GM21825 (cell line): ENCODE data around the gene GRM4.
"Not testable (repeated sequence)": the region's sequence is repeated elsewhere in the genome, so short reads cannot be mapped to it uniquely, and the experiment has no call there.

Experiments
- ATAC-seq: cut with Tn5 transposase; IDR thresholded peaks from one replicate; pipeline ENCODE4 v1.9.1; 2021; ENCODE audit warnings: mild to moderate bottlenecking, moderate library complexity; ENCODE audit not compliant: unreplicated experiment

Gene GRM4

GRCh38 chr6:34047913-34048867 lies 97.7 kb downstream of the GRM4 start:
- no peak for ATAC-seq

- ATAC-seq, result no peak
Observed at GRCh38 chr6:34046617-34047016, 99.3 kb downstream of the GRM4 start.

- ATAC-seq, result no peak
Observed at GRCh38 chr6:34045771-34046170, 100.1 kb downstream of the GRM4 start.

- no peak for ATAC-seq
Observed at GRCh38 chr6:34044945-34045595, 100.8 kb downstream of the GRM4 start.

- no peak for ATAC-seq
Observed at GRCh38 chr6:34043359-34043758, 102.5 kb downstream of the GRM4 start.

GRCh38 chr6:34041998-34042397 lies 103.9 kb downstream of the GRM4 start:
- ATAC-seq, result not testable (repeated sequence)

- ATAC-seq, result no peak
Observed at GRCh38 chr6:34041385-34041784, 104.5 kb downstream of the GRM4 start.

- no peak for ATAC-seq
Observed at GRCh38 chr6:34039943-34040342, 105.9 kb downstream of the GRM4 start.

GRCh38 chr6:34037151-34037550 lies 108.7 kb downstream of the GRM4 start:
- no peak for ATAC-seq

GRCh38 chr6:34036357-34037069 lies 109.4 kb downstream of the GRM4 start:
- no peak for ATAC-seq

- ATAC-seq, result no peak
Observed at GRCh38 chr6:34035704-34036356, 110.1 kb downstream of the GRM4 start.

- no peak for ATAC-seq
Observed at GRCh38 chr6:34035161-34035560, 110.7 kb downstream of the GRM4 start.

- ATAC-seq, result no peak
Observed at GRCh38 chr6:34032856-34033255, 113.0 kb downstream of the GRM4 start.

- no peak for ATAC-seq
Observed at GRCh38 chr6:34031625-34032383, 114.1 kb downstream of the GRM4 start.

GRCh38 chr6:34030831-34031624 lies 114.9 kb downstream of the GRM4 start:
- ATAC-seq, result no peak

- ATAC-seq, result no peak
Observed at GRCh38 chr6:34029489-34030280, 116.2 kb downstream of the GRM4 start.

- ATAC-seq, result no peak
Observed at GRCh38 chr6:34028691-34029360, 117.1 kb downstream of the GRM4 start.

GRCh38 chr6:34027939-34028441 lies 117.9 kb downstream of the GRM4 start:
- no peak for ATAC-seq
